ENCODE results near the gene WDPCP. TPM values are rescaled to one million over a fixed set of nuclear protein-coding genes. Genes with fewer than 3 reads are reported as not detected.

The WDPCP gene
- total and polyA plus RNA-seq, 12 donors: 2.7 to 14.6 (median 9.3) TPM

DNA sequence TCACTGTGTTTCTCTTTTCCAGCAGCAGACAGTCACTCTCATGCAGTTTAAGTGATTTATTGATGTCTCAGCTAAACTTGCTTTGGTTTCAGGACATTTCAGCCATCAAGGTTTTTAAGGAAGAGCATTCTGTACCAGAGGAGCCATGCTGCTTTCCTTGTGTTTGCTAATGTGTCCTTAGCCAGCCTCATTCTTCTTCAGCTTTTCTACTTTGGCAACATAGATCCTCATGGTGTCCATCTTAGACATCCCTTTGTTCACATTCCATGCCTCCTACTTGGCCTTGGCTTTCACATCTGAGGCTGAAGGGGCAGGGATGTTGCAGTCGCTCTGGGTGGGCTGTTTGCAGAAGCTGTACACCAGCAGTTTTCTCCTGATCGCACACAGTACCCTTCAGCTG is 469.5 kb downstream of the WDPCP start:
- Histone ChIP-seq H3K27me3 (no peaks in the 10 kb centered on the region), H3K36me3 (replicated peaks in 1 of 2) (no peaks in the 10 kb centered on the region), H3K4me1 (replicated peaks in 1 of 2) (no peaks in the 10 kb centered on the region), H3K27ac (no peak overlapping the region), H3K4me3 (no peak overlapping the region), H3K9me3 (replicated peaks in 1 of 3) (no peaks in the 10 kb centered on the region)
- whole genome bisulfite sequencing, 4 donors: 83 to 100% (median 92%) methylated on average over 2 of the region's 2 CpGs
- TF ChIP-seq, protein P1, sequence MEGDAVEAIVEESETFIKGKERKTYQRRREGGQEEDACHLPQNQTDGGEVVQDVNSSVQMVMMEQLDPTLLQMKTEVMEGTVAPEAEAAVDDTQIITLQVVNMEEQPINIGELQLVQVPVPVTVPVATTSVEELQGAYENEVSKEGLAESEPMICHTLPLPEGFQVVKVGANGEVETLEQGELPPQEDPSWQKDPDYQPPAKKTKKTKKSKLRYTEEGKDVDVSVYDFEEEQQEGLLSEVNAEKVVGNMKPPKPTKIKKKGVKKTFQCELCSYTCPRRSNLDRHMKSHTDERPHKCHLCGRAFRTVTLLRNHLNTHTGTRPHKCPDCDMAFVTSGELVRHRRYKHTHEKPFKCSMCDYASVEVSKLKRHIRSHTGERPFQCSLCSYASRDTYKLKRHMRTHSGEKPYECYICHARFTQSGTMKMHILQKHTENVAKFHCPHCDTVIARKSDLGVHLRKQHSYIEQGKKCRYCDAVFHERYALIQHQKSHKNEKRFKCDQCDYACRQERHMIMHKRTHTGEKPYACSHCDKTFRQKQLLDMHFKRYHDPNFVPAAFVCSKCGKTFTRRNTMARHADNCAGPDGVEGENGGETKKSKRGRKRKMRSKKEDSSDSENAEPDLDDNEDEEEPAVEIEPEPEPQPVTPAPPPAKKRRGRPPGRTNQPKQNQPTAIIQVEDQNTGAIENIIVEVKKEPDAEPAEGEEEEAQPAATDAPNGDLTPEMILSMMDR (IDR thresholded peaks at IDR 0.05): no peak
- no peak for TF ChIP-seq POLR2A (IDR thresholded peaks at IDR 0.05)
- intact Hi-C loops (cut with DNase I): no loop called here
- no peak for DNase-seq

DNA sequence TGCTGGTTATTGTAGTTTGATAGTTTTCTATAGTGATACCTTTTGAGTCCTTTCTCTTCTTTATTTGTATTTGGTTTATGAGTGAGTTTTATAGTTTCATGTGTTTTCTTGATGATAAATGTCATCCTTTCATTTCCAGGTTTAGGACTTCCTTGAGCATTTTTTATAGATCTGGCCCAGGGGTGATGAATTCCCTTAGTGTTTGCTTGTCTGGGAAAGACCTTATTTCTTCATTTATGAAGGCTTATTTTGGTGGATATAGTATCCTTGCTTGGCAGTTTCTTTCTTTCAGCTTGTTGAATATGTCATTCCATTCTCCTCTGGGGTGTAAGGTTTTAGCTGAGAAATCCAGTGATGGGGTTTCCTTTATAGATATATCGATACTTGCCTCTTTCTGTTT is 483.8 kb downstream of the WDPCP start:
- 90 to 97% (median 93%) methylated on average over 1 of the region's 1 CpG for WGBS, 4 donors
- Histone ChIP-seq H3K4me3 (no peak overlapping the region), H3K27ac (no peak overlapping the region), H3K27me3 (no peaks in the 10 kb centered on the region), H3K36me3 (replicated peaks in 1 of 2) (no peaks in the 10 kb centered on the region), H3K9me3 (replicated peaks in 1 of 3) (peaks cover 0 to 14% (median 6%) of the 10 kb centered on the region in 3 donors), H3K4me1 (replicated peaks in 1 of 2) (no peaks in the 10 kb centered on the region)
- no peak for DNase-seq
- intact Hi-C loops (cut with DNase I): no loop called here
- no peak for TF ChIP-seq POLR2A (IDR thresholded peaks at IDR 0.05)
- TF ChIP-seq, protein P1 (IDR thresholded peaks at IDR 0.05): no peak

DNA sequence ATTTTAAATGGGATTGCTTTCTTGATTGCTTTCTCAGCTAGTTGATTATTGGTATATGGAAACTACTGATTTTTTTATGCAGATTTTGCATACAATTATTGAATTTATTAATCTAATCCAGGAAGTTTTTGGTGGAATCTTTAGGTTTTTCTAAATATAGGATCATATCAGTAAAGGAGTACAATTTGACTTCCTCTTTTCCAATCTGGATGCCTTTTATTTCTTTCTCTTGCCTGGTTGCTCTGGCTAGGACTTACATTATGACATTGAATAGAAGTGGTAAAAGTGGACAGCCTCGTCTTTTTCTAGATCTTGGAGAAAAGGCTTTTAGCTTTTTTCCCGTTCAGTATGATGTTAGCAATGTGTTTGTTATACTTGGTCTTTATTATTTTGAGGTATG is 486.3 kb downstream of the WDPCP start:
- no peak overlapping the region for H3K4me3 ChIP-seq
- TF ChIP-seq, protein P1 (IDR thresholded peaks at IDR 0.05): no peak
- no peak for TF ChIP-seq POLR2A (IDR thresholded peaks at IDR 0.05)
- intact Hi-C loops (cut with DNase I): no loop called here
- DNase-seq: no peak
- H3K9me3 ChIP-seq (replicated peaks in 1 of 3): peaks cover 0 to 14% (median 6%) of the 10 kb centered on the region in 3 donors
- H3K36me3 ChIP-seq (replicated peaks in 1 of 2): no peaks in the 10 kb centered on the region
- no peaks in the 10 kb centered on the region for H3K27me3 ChIP-seq
- H3K4me1 ChIP-seq (replicated peaks in 1 of 2): no peaks in the 10 kb centered on the region
- no peak overlapping the region for H3K27ac ChIP-seq
- WGBS, 4 donors: 61 to 83% (median 69%) methylated on average over 2 of the region's 2 CpGs

DNA sequence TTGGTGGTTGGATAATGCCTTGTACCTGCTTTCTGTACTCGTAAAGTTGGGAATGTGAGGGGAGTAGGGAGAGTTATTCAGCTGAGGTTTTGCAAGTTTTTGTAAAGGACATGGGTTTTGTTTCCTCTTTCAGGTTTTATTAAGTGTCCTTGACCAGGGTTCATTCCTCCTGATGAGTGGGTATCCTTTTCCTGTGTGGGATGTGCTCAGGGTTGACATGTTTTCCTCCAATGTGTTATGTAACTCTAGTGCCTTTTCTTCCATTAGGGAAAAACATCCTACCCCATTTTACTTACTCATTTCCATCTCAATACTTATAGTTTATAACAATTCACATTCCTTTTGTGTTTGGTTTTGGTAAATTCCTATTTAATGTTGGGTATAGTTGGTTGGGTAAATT is 489.2 kb downstream of the WDPCP start:
- TF ChIP-seq, protein P1 (IDR thresholded peaks at IDR 0.05): no peak
- H3K36me3 ChIP-seq (replicated peaks in 1 of 2): no peaks in the 10 kb centered on the region
- H3K27ac ChIP-seq: no peak overlapping the region
- no peak for DNase-seq
- H3K4me3 ChIP-seq: no peak overlapping the region
- 83 to 100% (median 89%) methylated on average over 1 of the region's 1 CpG for WGBS, 4 donors
- H3K27me3 ChIP-seq: no peaks in the 10 kb centered on the region
- intact Hi-C loops (cut with DNase I): no loop called here
- peaks cover 0 to 6% (median 0%) of the 10 kb centered on the region in 3 donors for H3K9me3 ChIP-seq (replicated peaks in 1 of 3)
- H3K4me1 ChIP-seq (replicated peaks in 1 of 2): no peaks in the 10 kb centered on the region
